ENCODE measurements around the gene ATIC. TPM values are rescaled to one million over a fixed set of nuclear protein-coding genes. Genes with fewer than 3 reads are reported as not detected.

Gene ATIC
- total and polyA plus RNA-seq, 12 donors: 36.1 to 106 (median 48.0) TPM

DNA sequence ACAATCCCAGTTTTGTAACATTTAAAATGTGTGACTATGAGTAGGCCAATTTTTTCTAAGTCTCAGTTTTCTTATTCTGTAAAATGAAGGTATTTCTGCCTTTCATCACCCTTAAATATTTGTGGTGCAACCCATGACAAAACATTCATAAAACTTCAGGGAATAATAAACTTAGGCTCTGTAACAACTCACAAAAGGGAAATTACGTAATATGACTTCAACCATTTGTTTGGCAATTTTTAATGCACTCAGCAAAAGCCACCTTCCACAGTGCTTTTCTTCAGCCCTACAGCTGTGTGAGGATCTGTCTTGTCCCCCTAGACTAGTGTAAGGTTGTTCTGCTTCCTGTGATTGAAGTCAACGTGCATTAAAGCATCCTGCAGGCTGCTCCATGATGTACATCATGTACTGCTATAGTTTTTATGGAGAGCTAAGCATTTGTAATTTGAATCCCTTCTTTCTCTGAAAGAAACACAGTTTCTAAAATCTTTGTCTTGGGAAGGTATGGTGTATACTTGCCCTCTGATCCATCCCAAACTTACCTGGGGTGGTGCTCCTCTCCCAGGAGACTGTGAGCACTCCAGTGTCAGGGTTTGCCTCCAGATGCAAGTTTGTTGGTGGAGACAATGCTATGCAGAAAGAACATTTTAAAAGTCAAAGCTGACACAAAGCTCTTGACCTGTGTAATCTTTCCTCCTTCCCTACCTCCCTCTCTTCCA, 84.9 kb downstream of the ATIC start:
- Histone ChIP-seq H3K4me3 (no peak overlapping the region), H3K27ac (peak overlapping the region in 1 of 10 donors; percentile 2), H3K27me3 (no peaks in the 10 kb centered on the region), H3K36me3 (peaks cover 0 to 95% (median 18%) of the 10 kb centered on the region in 9 donors), H3K4me1 (peaks cover 0 to 14% (median 4%) of the 10 kb centered on the region in 9 donors), H3K9me3 (no peaks in the 10 kb centered on the region)
- 50 to 56% methylated on average over 2 of the region's 2 CpGs for WGBS, 2 donors
- TF ChIP-seq, protein P1, sequence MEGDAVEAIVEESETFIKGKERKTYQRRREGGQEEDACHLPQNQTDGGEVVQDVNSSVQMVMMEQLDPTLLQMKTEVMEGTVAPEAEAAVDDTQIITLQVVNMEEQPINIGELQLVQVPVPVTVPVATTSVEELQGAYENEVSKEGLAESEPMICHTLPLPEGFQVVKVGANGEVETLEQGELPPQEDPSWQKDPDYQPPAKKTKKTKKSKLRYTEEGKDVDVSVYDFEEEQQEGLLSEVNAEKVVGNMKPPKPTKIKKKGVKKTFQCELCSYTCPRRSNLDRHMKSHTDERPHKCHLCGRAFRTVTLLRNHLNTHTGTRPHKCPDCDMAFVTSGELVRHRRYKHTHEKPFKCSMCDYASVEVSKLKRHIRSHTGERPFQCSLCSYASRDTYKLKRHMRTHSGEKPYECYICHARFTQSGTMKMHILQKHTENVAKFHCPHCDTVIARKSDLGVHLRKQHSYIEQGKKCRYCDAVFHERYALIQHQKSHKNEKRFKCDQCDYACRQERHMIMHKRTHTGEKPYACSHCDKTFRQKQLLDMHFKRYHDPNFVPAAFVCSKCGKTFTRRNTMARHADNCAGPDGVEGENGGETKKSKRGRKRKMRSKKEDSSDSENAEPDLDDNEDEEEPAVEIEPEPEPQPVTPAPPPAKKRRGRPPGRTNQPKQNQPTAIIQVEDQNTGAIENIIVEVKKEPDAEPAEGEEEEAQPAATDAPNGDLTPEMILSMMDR (IDR thresholded peaks at IDR 0.05): no peak
- ATAC-seq (peak in 3 of 8 donors; percentile 33 to 57 (median 37)), DNase-seq (no peak)
- intact Hi-C loops (cut with DNase I): no loop called here

DNA sequence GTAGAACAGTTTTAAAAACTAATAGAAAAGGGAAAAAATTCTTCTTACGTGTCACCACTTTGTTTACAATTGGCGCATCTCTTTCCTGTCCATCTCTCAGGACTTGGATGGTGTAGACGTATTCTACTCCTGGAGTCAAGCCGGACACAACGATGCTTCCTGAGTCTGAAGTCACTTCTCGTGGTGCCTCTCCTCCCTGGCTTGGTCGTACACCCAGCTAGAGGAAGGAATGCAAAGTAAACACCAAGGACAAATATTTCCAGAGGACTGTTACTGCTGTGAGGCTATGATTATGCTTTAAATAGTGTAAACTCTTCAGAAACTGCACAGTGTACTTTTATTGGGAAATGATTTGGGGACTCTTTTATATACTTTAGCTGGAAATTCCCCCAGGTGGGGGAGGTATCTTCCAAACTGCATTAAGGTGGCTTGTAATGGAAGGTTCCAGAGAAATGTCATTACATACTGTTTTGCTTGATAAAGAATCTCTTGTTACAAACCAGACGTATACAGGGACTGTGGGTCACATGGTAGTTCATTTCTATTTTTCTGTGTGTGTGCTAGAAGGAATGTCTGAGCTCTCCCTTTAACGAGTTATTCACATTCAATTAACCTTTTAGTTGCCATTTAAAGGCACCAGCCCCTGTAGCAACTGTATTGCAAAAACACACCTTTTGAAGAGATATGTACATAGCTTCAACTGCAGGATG, 85.9 kb downstream of the ATIC start:
- TF ChIP-seq, protein P1 (IDR thresholded peaks at IDR 0.05): no peak
- no peaks in the 10 kb centered on the region for H3K27me3 ChIP-seq
- ATAC-seq (peak in 3 of 8 donors; percentile 35 to 41 (median 41)), DNase-seq (no peak)
- 32 to 39% methylated on average over 9 of the region's 9 CpGs for whole genome bisulfite sequencing, 2 donors
- no peak overlapping the region for H3K4me3 ChIP-seq
- H3K36me3 ChIP-seq: peaks cover 0 to 92% (median 18%) of the 10 kb centered on the region in 9 donors
- intact Hi-C loops (cut with DNase I): no loop called here
- H3K27ac ChIP-seq: peak overlapping the region in 1 of 10 donors; percentile 35
- no peaks in the 10 kb centered on the region for H3K9me3 ChIP-seq
- peaks cover 0 to 16% (median 4%) of the 10 kb centered on the region in 9 donors for H3K4me1 ChIP-seq

DNA sequence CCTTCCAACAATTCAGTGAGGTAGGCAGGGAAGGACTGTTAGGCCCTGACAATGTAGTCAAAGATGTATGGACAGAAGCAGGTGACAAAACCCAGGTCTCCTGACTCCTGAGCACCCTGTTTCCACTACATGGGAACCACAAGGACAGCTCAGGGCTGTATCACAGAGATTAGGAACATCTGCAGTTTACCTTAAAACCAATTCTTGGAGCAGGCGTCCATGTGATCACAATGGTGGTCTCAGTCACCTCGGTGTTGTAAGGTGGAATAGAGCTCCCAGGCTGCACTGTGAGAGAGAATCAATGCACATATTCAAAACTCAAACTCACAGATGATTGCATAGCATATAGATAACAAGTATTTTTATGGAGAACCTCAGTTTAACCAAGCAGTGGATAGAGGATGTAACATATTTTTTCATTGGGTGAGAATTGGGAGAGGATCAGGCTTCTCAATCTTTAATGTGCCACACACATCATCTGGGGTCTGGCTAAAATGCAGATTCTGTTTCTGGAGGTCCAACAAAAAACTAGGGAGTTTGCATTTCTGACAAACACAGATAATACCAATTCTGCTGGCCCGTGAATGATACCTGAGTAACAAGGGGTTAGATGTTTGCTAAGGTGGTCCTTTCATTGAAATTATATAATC, 87.3 kb downstream of the ATIC start:
- Histone ChIP-seq H3K4me3 (no peak overlapping the region), H3K9me3 (no peaks in the 10 kb centered on the region), H3K27me3 (no peaks in the 10 kb centered on the region), H3K36me3 (peaks cover 0 to 92% (median 16%) of the 10 kb centered on the region in 9 donors), H3K27ac (no peak overlapping the region), H3K4me1 (peaks cover 0 to 16% (median 4%) of the 10 kb centered on the region in 9 donors)
- WGBS, 2 donors: 86% methylated on average over 3 of the region's 3 CpGs
- TF ChIP-seq, protein P1 (IDR thresholded peaks at IDR 0.05): no peak
- DNase-seq: no peak
- ATAC-seq: no peak
- intact Hi-C loops (cut with DNase I): no loop called here

Other genes starting within 250 kb of the ATIC start
- gene ABCA12, start 173.4 kb upstream of the ATIC start, total RNA-seq: under 1 TPM in 1 of 10 donors, not detected in 9; 0.02 TPM
- gene ABCA12, start 173.4 kb upstream of the ATIC start, polyA plus RNA-seq: not detected
- 100 to 1,000 TPM in 8 of 10 donors, 10 to 100 TPM in 2; 67.8 to 888 (median 136) TPM for gene FN1, start 124.0 kb downstream of the ATIC start, total RNA-seq
- 100 to 1,000 TPM in 1 of 2 donors, 10 to 100 TPM in 1; 72.7 to 802 TPM for gene FN1, start 124.0 kb downstream of the ATIC start, polyA plus RNA-seq